GM23248 (cell line): ENCODE data around the gene SMCO4. TPM values are rescaled to one million over a fixed set of nuclear protein-coding genes. Genes with fewer than 3 reads are reported as not detected.

ENCODE experiments used
- DNase-seq: peaks from one replicate; pipeline ENCODE4 v3.0.0-alpha.2; 2015
- H2AFZ ChIP-seq: fragments of 200-600 bp; sonication (generic); 2 replicates; pipeline ENCODE4 v1.6.1; 2016; ENCODE audit warnings: antibody characterized with exemption
- H3F3A ChIP-seq: fragments of 200-600 bp; sonication (generic); 2 replicates; pipeline ENCODE4 v1.6.1; 2016; ENCODE audit warnings: mild to moderate bottlenecking, antibody characterized with exemption, mixed run types; ENCODE audit not compliant: insufficient read depth
- H3K27ac ChIP-seq: fragments of 200-600 bp; sonication (generic); 2 replicates; pipeline ENCODE4 v1.5.1; 2016; ENCODE audit warnings: mild to moderate bottlenecking
- H3K27me3 ChIP-seq: fragments of 200-600 bp; sonication (generic); replicated peaks from 2 replicates; pipeline ENCODE4 v1.6.1; 2016; ENCODE audit warnings: mild to moderate bottlenecking; ENCODE audit not compliant: insufficient read depth
- H3K36me3 ChIP-seq: fragments of 200-600 bp; sonication (generic); 2 replicates; pipeline ENCODE4 v1.6.1; 2016; ENCODE audit warnings: low read depth, mild to moderate bottlenecking
- H3K4me1 ChIP-seq: fragments of 200-600 bp; sonication (generic); 2 replicates; pipeline ENCODE4 v1.6.1; 2016; ENCODE audit warnings: mild to moderate bottlenecking; ENCODE audit not compliant: insufficient read depth
- H3K4me2 ChIP-seq: fragments of 200-600 bp; sonication (generic); one replicate; pipeline ENCODE4 v1.6.1; 2016; ENCODE audit warnings: mild to moderate bottlenecking; ENCODE audit not compliant: unreplicated experiment
- H3K4me3 ChIP-seq: fragments of 200-600 bp; sonication (generic); 2 replicates; pipeline ENCODE4 v1.5.1; 2016; ENCODE audit warnings: mild to moderate bottlenecking
- H3K79me2 ChIP-seq: fragments of 200-600 bp; sonication (generic); 2 replicates; pipeline ENCODE4 v1.6.1; 2016; ENCODE audit warnings: mild to moderate bottlenecking; ENCODE audit not compliant: insufficient read depth
- H3K9ac ChIP-seq: fragments of 200-600 bp; sonication (generic); 2 replicates; pipeline ENCODE4 v1.6.1; 2016; ENCODE audit warnings: mild to moderate bottlenecking
- H3K9me2 ChIP-seq: fragments of 200-600 bp; sonication (generic); 2 replicates; pipeline ENCODE4 v1.6.1; 2016; ENCODE audit warnings: mixed run types, mild to moderate bottlenecking, moderate library complexity; ENCODE audit not compliant: insufficient read depth
- H3K9me3 ChIP-seq: fragments of 200-600 bp; sonication (generic); one replicate; pipeline ENCODE4 v1.6.1; 2017; ENCODE audit warnings: low read depth
- H4K20me1 ChIP-seq: fragments of 200-600 bp; sonication (generic); 2 replicates; pipeline ENCODE4 v1.6.0; 2016; ENCODE audit not compliant: insufficient read depth
- EZH2 ChIP-seq: fragments of 200-600 bp; sonication (generic); IDR thresholded peaks from 2 replicates; pipeline ENCODE4 v1.6.1; 2018; ENCODE audit warnings: antibody characterized with exemption, mild to moderate bottlenecking; ENCODE audit not compliant: insufficient read depth, poor library complexity, severe bottlenecking
- EZH2phosphoT487 ChIP-seq: fragments of 200-600 bp; sonication (generic); IDR thresholded peaks from 2 replicates; pipeline ENCODE4 v1.6.1; 2018; ENCODE audit warnings: antibody characterized with exemption, moderate library complexity, mild to moderate bottlenecking, low read depth; ENCODE audit not compliant: insufficient read depth
- WGBS, 2 experiments: methylation state at CpG; one replicate each; pipeline ENCODE4 v1.1.6; 2015 to 2017; ENCODE audit warnings: low lambda C conversion rate in 2 of 2, low coverage in 1 of 2; ENCODE audit errors: missing lambda C conversion rate in 2 of 2; 5-methylcytosine and 5-hydroxymethylcytosine counted together
- in situ Hi-C: fragments of 300-500 bp; cut with MboI; formaldehyde crosslinking; loops from 2 replicates; pipeline ENCODE4 v1.15.0; 2020
- polyA plus RNA-seq: library from polyadenylated mRNA; unstranded; fragments of >200 nt; fragmentation: Nextera tagmentation; extraction: Ambion mirVana; gene quantifications from 2 replicates; pipeline ENCODE4 v1.2.1, GENCODE V29; 2016
- total RNA-seq: library from RNA; depleted of rRNA; stranded (reverse); fragments of >200 nt; shearing (Covaris generic); gene quantifications from 2 replicates; pipeline ENCODE4 v1.2.3, GENCODE V29; 2014

SMCO4 gene
- total and polyA plus RNA-seq, 2 experiments from 2014 or later: 12.9 to 21.1 TPM

- no peak for TF ChIP-seq EZH2phosphoT487
- no peak for TF ChIP-seq EZH2
- no peaks in the 10 kb centered on the region for H3K27me3 ChIP-seq
- H3K9ac ChIP-seq: no peak overlapping the region
- no peak overlapping the region for H3K4me2 ChIP-seq
- DNase-seq: no peak
- 77 to 81% methylated on average over 5 of the region's 5 CpGs for WGBS, 2 experiments
- H3K27ac ChIP-seq: no peak overlapping the region
- H3K9me2 ChIP-seq: no peaks in the 10 kb centered on the region
- H3K9me3 ChIP-seq: no peaks in the 10 kb centered on the region
- H2AFZ ChIP-seq: no peak overlapping the region
- H3F3A ChIP-seq: no peaks in the 10 kb centered on the region
- no peaks in the 10 kb centered on the region for H3K36me3 ChIP-seq
- in situ Hi-C loops: no loop called here
- no peaks in the 10 kb centered on the region for H3K4me1 ChIP-seq
- no peak overlapping the region for H3K4me3 ChIP-seq
- no peaks in the 10 kb centered on the region for H4K20me1 ChIP-seq
- H3K79me2 ChIP-seq: peaks cover 6% of the 10 kb centered on the region; the same call in 1 of the 2 replicates
These were observed 27.7 kb downstream of the SMCO4 start for GRCh38 chr11:93515441-93516025.

DNA sequence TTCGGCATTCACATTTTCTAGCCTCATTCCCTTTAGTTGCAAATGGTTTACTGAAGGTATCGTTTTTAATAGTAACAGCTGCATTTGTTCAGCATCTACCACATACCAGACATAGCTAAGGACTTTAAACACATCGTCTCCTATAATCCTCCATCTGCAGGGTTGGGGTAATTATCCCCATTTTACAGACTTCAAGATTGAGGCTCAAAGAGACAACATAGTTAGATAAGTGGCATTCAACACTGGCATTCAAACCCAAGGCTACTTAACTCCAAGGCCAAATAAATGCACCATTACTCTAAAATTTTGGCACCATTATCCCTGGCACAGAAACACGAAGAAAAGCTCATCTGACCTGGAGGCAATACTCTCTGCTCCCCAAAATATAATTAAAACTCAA, 28.5 kb downstream of the SMCO4 start:
- WGBS, 2 experiments: 75 to 83% methylated on average over 4 of the region's 4 CpGs

GRCh38 chr11:93513772-93514171, 29.4 kb downstream of the SMCO4 start:
- Histone ChIP-seq H3K9ac (no peak overlapping the region), H3K9me3 (no peaks in the 10 kb centered on the region), H3K36me3 (no peaks in the 10 kb centered on the region), H4K20me1 (no peaks in the 10 kb centered on the region), H3K27me3 (no peaks in the 10 kb centered on the region), H3K79me2 (0 out of 2 replicates have a peak, but pooled peaks cover 6% of the 10 kb centered on the region), H3K27ac (no peak overlapping the region), H3K4me1 (no peaks in the 10 kb centered on the region), H3K4me3 (no peak overlapping the region), H3F3A (no peaks in the 10 kb centered on the region), H3K9me2 (no peaks in the 10 kb centered on the region), H2AFZ (no peak overlapping the region), H3K4me2 (no peak overlapping the region)
- DNase-seq: no peak
- TF ChIP-seq EZH2phosphoT487 (no peak), EZH2 (no peak)
- WGBS, 2 experiments: 84 to 86% methylated on average over 4 of the region's 4 CpGs
- in situ Hi-C loops: no loop called here

More for the DNA sequence above, 28.5 kb downstream of the SMCO4 start:
- H3K9me3 ChIP-seq: no peaks in the 10 kb centered on the region
- H3K36me3 ChIP-seq: no peaks in the 10 kb centered on the region
- H3K79me2 ChIP-seq: 0 out of 2 replicates have a peak, but pooled peaks cover 6% of the 10 kb centered on the region
- no peaks in the 10 kb centered on the region for H3K27me3 ChIP-seq
- H4K20me1 ChIP-seq: no peaks in the 10 kb centered on the region
- no peaks in the 10 kb centered on the region for H3K9me2 ChIP-seq
- in situ Hi-C loops: no loop called here
- H2AFZ ChIP-seq: no peak overlapping the region
- H3K4me2 ChIP-seq: no peak overlapping the region
- H3F3A ChIP-seq: no peaks in the 10 kb centered on the region
- H3K4me3 ChIP-seq: no peak overlapping the region
- no peaks in the 10 kb centered on the region for H3K4me1 ChIP-seq
- no peak overlapping the region for H3K27ac ChIP-seq
- H3K9ac ChIP-seq: no peak overlapping the region
- DNase-seq: no peak
- TF ChIP-seq EZH2 (no peak), EZH2phosphoT487 (no peak)

- in situ Hi-C loops: no loop called here
- DNase-seq: no peak
- no peaks in the 10 kb centered on the region for H3K9me2 ChIP-seq
- TF ChIP-seq EZH2phosphoT487: no peak
- TF ChIP-seq EZH2: no peak
- 96 to 97% methylated on average over 3 of the region's 3 CpGs for WGBS, 2 experiments
- 0 out of 2 replicates have a peak, but pooled peaks cover 6% of the 10 kb centered on the region for H3K79me2 ChIP-seq
- H3K4me1 ChIP-seq: no peaks in the 10 kb centered on the region
- H3K4me3 ChIP-seq: no peak overlapping the region
- no peaks in the 10 kb centered on the region for H3F3A ChIP-seq
- H3K36me3 ChIP-seq: no peaks in the 10 kb centered on the region
- no peaks in the 10 kb centered on the region for H3K27me3 ChIP-seq
- H4K20me1 ChIP-seq: no peaks in the 10 kb centered on the region
- H3K9ac ChIP-seq: no peak overlapping the region
- no peak overlapping the region for H2AFZ ChIP-seq
- H3K9me3 ChIP-seq: no peaks in the 10 kb centered on the region
- H3K4me2 ChIP-seq: no peak overlapping the region
- no peak overlapping the region for H3K27ac ChIP-seq
These were observed 30.1 kb downstream of the SMCO4 start for GRCh38 chr11:93512949-93513667.
